HG03175 (cell line): ENCODE results near the gene FEN1.
A peak's percentile ranks its signal among the peaks of the same experiment; 100 is the strongest.

ENCODE experiments used
- ATAC-seq: cut with Tn5 transposase; IDR thresholded peaks from one replicate; pipeline ENCODE4 v1.9.1; 2021; ENCODE audit warnings: mild to moderate bottlenecking, moderate library complexity; ENCODE audit not compliant: unreplicated experiment

FEN1 gene

DNA sequence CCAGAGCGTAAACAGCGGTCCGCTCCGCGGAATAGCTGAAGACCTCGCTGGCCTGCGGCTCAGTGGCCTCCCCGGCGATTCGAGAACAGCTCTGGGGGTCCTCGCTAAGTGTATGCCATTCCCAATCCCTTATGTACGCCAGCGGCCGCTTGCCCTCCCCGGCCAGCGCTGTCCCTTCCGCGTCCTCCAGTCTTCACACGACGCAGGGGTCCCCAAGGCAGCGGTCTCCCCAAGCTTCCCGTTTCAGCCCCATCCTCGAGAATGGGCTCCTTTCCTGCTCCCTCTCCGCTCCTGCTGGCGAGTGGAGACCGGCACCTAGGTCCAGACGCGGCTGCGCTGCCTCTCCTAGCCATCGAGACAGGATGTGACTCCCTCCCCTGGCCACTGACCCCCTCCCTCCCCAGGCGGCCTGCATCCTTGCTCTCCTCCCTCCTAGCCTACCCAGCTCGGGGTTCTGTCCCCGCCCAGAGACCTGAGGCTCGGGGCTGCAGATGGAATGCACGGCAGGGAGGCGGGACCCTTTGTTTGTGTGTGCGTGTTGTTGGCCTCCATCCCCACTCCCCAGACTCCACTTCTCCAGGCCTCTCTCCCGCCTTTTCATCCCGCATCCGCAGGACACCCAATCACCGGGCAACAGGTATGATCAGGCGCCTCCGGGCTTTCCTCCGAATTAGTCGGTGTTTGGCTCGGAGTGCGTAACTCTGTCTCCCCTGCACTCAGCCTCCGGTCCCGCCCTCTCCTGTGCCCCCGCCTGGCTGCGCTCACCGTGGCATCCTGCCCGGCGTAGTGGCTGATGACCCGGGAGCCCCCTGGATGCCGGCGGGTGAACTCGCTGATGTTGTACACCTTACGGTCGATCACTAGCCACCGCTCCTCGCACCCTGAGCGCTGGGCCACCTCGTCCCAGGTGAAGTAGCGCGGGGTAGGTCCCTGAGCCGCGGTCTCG is 23.4 kb downstream of the FEN1 start:
- ATAC-seq: peak; percentile 36

DNA sequence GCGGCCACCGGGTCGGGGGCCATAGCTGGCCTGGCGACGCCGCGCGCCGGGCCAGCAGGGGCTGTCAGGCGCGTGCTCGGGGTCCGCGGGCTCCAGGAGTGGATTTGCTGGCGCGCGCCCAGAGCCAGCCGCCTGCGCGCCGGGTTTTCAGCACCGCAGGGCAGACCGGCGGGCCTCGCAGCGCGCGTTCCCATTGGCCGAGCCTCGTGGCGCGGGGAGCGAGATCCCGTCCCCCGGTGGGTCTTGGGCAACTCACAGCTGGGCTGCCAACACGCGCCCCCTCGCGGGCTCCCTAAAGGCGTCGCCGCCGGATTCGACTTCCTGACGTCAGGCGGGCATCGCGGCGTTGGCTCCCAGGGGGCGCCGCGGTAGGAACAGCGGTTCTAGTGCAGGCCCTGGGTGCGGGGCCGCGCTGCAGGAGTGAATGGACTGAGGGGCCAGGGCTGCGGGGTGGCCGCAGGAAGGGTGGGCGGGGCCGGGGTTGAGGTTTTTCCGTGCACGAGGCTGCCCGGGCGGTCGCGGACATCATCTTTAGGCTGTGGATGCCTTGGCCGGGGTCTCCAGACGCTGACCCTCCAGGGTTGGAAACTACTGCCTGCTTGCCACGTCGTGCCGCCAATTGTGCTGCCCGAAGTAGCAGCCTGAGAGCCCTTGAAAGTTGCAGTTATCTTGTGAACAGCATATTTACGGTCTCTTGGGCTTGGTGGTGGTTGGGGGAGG is 24.2 kb downstream of the FEN1 start, which contains the start of gene FADS1:
FADS1 (minus strand) TSS at position 268 of the 720 bp plus-strand sequence; CDS start at position 194, 74 bp downstream.
- ATAC-seq: peak; percentile 52

DNA sequence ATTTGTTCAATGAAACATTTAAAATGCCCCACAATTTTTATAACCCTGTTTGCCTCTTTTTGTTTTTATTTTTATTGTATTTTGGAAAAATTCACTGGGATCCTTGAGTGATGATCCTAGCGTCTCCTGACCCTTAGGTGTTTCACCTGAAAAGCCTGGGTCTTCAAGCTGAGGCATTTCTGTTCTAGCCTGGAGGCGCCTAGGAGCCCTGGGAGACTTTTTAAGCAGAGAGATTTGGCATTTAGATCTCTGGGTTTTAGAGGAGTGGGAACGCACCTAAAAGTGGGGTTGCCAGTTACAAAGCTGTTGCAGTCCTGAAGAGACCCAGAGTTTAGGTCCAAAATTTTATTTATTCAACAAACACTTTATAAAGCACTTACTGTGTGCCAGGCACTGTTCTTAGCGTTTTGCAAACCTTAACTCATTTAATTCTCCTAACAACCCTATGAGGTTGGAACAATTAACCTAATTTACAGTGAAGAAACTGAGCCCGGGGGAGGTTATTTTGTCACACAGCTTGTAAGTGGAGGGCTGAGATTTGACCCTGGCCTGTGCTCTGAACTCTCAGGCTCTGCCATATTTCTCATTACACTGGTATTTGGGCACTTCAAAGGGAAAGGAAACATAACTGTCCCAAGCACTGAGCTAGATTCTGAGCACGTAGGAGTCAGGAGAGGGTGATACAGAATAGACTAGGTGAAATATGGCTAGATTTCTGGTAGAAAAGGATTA is 24.9 kb downstream of the FEN1 start:
- ATAC-seq: no peak

- no peak for ATAC-seq
Observed at GRCh38 chr11:61820174-61820573, 27.5 kb downstream of the FEN1 start.

DNA sequence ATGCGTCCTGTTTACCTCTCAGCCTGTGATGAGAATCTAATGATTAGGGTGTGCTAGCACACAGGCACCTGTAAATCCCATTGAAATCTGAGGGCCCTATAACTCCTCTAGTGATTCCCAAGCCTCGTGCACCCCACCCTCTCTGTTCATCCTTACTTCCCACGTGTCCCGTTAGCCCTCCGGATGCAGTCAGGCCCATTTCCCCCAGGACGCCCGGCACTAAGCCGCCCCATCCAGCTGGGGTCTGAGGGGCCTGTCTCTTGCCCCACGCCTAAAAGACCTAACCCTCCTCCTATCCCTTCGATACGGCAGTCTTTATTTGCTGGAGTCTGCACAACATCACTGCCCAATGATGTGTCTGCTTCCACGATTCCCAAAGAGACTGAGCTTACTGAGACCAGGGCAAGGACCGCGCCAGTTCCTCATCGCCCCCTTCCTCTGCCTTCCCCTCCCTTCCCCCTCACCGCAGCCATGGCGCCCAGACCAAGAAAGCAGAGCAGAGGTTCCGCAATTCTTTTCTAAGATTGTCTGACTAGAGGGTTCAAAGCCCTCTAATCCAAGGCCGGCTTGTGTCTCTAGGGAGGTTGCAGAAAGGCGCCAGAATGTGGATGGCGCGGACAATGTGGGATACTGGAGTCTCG is 34.3 kb downstream of the FEN1 start:
- ATAC-seq: peak; percentile 6

GRCh38 chr11:61827571-61828378 is 35.1 kb downstream of the FEN1 start, which contains the start of gene FADS2:
Gene FADS2 (plus strand): TSS chr11:61828300. CDS start chr11:61828391, 91 bp downstream.
- peak; percentile 75 for ATAC-seq

DNA sequence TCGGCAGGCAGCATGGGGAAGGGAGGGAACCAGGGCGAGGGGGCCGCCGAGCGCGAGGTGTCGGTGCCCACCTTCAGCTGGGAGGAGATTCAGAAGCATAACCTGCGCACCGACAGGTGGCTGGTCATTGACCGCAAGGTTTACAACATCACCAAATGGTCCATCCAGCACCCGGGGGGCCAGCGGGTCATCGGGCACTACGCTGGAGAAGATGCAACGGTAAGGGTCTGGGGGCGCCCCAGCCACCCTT is 35.6 kb downstream of the FEN1 start:
- ATAC-seq: peak; percentile 8

GRCh38 chr11:61828629-61829407 is 36.1 kb downstream of the FEN1 start:
- peak; percentile 32 for ATAC-seq

DNA sequence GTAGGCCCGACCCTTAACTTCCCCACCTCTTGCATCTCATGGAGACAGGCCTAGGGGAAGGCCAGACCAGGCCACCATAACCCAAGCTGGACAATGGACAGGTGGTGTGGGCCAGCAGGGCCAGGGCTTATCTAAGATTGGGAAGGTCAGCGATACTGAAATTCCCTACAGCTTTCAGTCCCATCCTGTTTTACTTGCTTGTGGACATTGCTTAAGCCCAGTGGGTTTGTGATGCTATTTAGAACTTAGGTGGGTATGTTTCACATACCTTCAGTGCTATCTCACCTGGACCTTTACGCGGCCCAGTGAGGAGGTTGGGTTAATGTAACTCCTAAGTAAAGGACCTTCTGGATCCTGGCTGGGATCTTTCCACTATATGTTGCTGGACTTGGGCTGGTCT is 37.1 kb downstream of the FEN1 start:
- no peak for ATAC-seq

GRCh38 chr11:61830237-61831105 is 37.8 kb downstream of the FEN1 start:
- no peak for ATAC-seq

GRCh38 chr11:61832207-61832606 is 39.5 kb downstream of the FEN1 start:
- no peak for ATAC-seq

DNA sequence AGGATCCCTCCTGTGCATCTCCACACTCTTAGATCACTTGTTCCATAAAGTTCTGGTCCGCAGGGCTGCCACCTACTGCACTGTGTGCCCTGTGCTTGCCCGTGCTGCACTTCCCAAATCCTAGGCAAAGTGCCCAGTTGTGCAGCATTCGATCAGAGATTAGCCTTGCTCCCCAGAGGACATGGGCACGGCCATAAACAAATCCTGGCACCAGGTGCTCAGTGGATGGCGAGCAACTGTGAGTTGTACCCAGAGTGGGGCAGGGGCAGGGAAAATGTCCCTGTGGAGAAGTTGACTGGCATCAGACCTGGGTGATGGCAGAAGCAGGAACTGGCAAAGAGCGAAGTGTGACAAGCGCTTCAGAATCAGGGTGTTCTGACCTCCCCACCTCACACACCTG is 40.0 kb downstream of the FEN1 start:
- no peak for ATAC-seq

DNA sequence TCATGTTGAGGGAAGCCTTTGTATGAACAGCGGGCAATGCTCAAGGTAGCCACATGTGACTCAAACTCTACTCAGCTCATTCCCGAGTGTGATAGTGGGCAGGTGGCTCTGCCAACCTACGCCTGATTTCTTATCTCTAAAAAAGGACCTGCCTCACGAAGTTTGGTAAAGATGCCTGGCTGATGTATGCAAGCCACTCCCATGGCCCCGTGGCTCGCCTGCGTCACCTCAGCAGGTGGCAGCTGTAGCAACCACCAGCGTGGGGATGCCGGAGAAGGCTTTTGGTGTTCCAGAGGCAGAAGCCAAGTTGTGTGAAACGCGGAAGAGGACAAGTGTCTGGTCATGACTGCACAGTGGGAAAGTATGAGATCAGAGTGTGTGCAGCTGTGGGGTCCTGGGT is 40.8 kb downstream of the FEN1 start:
- ATAC-seq: no peak

GRCh38 chr11:61833926-61834277 is 41.2 kb downstream of the FEN1 start:
- ATAC-seq: no peak

DNA sequence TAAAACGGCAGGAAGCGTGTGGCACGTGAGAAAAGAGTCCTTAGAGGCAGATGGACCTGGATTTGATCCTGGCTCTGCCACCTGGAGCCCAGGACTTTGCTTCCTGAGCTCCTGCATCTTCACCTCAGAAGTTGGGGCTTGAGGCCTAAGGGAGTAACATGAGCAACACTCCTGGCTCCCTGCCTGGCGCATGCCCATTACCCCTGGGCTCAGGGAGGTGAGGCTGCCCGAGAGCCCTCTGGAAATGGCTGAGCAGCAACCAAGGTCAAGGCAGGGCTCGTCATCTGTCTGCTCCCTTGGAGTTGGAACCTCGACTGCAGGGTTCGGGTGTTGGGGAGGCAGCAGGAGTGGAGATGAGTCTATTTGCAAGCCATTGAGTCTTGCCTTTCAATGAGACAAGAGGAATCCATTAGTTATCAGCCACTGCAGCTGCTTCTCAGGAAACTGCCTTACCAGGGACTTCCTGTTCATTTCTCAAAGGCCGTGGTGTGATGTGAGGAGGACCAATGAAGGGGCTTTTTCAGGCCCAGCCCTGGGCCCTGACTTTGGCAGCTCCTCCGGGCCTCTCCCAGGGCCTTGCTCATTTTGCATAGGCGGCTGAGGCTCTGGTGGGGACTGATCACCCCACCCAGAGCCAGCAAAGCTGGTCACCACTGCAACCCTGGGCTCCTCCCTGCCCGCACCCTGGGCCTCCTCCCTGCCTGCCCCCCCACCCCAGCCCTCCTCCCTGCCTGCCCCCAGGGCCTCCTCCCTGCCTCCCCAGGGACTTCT is 41.8 kb downstream of the FEN1 start:
- ATAC-seq: peak; percentile 91

GRCh38 chr11:61836193-61836592 is 43.5 kb downstream of the FEN1 start:
- no peak for ATAC-seq

- ATAC-seq: no peak
Observed at GRCh38 chr11:61837411-61838005, 44.8 kb downstream of the FEN1 start.
